Endothelial cell of umbilical vein (primary cell): ENCODE results near the gene RNF150. TPM values are rescaled to one million over a fixed set of nuclear protein-coding genes. Genes with fewer than 3 reads are reported as not detected.

Experiments used
- BruUV-seq: library from RNA; stranded (reverse); fragments of 400-500 nt; replicated peaks from 2 replicates; lab custom pipeline; 2021; lab: Mats Ljungman, UMichigan
- CTCF ChIA-PET: fragments of 300-600, 350-600 bp; sonication (Branson Sonifier 250); formaldehyde crosslinking; loops from one replicate; lab custom pipeline; 2021; ENCODE audit warnings: antibody characterized with exemption, inconsistent platforms; lab: Charles Lee
- POLR2A ChIA-PET: fragments of 300-600, 350-600 bp; sonication (Branson Sonifier 250); formaldehyde crosslinking; loops from one replicate; lab custom pipeline; 2021; ENCODE audit warnings: antibody characterized with exemption, inconsistent platforms; lab: Charles Lee
- DNase-seq: peaks from one replicate; pipeline ENCODE4 v3.0.0-alpha.2; 2011; ENCODE audit warnings: low read depth, low spot score
- FAIRE-seq: peaks from 2 replicates; lab custom pipeline; 2011; peaks lifted over from hg19 to GRCh38; lab: Jason Lieb, UNC
- H2AFZ ChIP-seq: 2 replicates; pipeline ENCODE4 v1.6.0; 2012; ENCODE audit warnings: low read depth, low read length, control low read depth, inconsistent platforms
- H3K27ac ChIP-seq: 2 replicates; pipeline ENCODE4 v1.5.1; 2011; ENCODE audit warnings: low read depth, mild to moderate bottlenecking, control low read depth, low read length, moderate library complexity; ENCODE audit not compliant: insufficient read depth
- H3K27me3 ChIP-seq, 2 experiments: 2 replicates each; pipeline versions ENCODE4 v1.6.0 to v1.6.1; 2011; ENCODE audit warnings: low read length in 2 of 2, mixed read lengths in 1 of 2; ENCODE audit not compliant: control insufficient read depth in 2 of 2, insufficient read depth in 2 of 2
- H3K36me3 ChIP-seq, 2 experiments: 2 replicates in 1 of 2; 3 replicates in 1 of 2; pipeline ENCODE4 v1.5.1; 2011; ENCODE audit warnings: low read length in 2 of 2, mild to moderate bottlenecking in 1 of 2, moderate library complexity in 1 of 2; ENCODE audit not compliant: control insufficient read depth in 2 of 2, insufficient read depth in 2 of 2; ENCODE audit errors: extremely low read depth in 1 of 2
- H3K4me1 ChIP-seq: 3 replicates; pipeline ENCODE4 v1.5.1; 2011; ENCODE audit warnings: mild to moderate bottlenecking, low read length; ENCODE audit not compliant: control insufficient read depth, insufficient read depth; ENCODE audit errors: extremely low read depth
- H3K4me2 ChIP-seq: 2 replicates; pipeline ENCODE4 v1.6.1; 2011; ENCODE audit warnings: low read length, control low read depth, mixed read lengths; ENCODE audit not compliant: insufficient read depth
- H3K4me3 ChIP-seq, 3 experiments: fragments of 200-600 bp in 1 of 3; sonication (generic), shearing (Covaris generic) in 1 of 3; replicated peaks in 1 of 3; 2 replicates each; pipeline ENCODE4 v1.5.1; 2011 to 2016; ENCODE audit warnings: control low read depth in 3 of 3, low read length in 3 of 3, mild to moderate bottlenecking in 2 of 3, inconsistent platforms in 1 of 3, low read depth in 1 of 3, moderate library complexity in 1 of 3; ENCODE audit not compliant: insufficient read depth in 1 of 3
- H3K79me2 ChIP-seq: 2 replicates; pipeline ENCODE4 v1.6.0; 2012; ENCODE audit warnings: low read length, inconsistent platforms; ENCODE audit not compliant: control insufficient read depth, insufficient read depth
- H3K9ac ChIP-seq: replicated peaks from 2 replicates; pipeline ENCODE3; 2011; ENCODE audit warnings: low read length, control low read depth; ENCODE audit not compliant: insufficient read depth; ENCODE audit errors: extremely low read depth
- H3K9me1 ChIP-seq: replicated peaks from 3 replicates; pipeline ENCODE4 v1.6.0; 2011; ENCODE audit warnings: mild to moderate bottlenecking, low read length; ENCODE audit not compliant: control insufficient read depth, insufficient read depth; ENCODE audit errors: extremely low read depth
- H3K9me3 ChIP-seq: replicated peaks from 2 replicates; pipeline ENCODE4 v1.5.1; 2012; ENCODE audit warnings: low read length, inconsistent platforms; ENCODE audit not compliant: control insufficient read depth, insufficient read depth
- H4K20me1 ChIP-seq: replicated peaks from 2 replicates; pipeline ENCODE3; 2011; ENCODE audit warnings: mild to moderate bottlenecking, low read length; ENCODE audit not compliant: control insufficient read depth, insufficient read depth; ENCODE audit errors: extremely low read depth
- EZH2 ChIP-seq: IDR thresholded peaks from 2 replicates; pipeline ENCODE4 v1.6.1; 2012; ENCODE audit warnings: borderline replicate concordance, low read depth, mild to moderate bottlenecking, moderate library complexity, low read length, inconsistent platforms; ENCODE audit not compliant: severe bottlenecking
- FOS ChIP-seq: IDR thresholded peaks from 2 replicates; pipeline ENCODE4 v1.6.1; 2011; ENCODE audit warnings: mild to moderate bottlenecking, low read length, moderate library complexity, borderline replicate concordance; ENCODE audit not compliant: insufficient read depth
- GATA2 ChIP-seq: IDR thresholded peaks from 2 replicates; pipeline ENCODE4 v1.7.0; 2011; ENCODE audit warnings: low read depth, mild to moderate bottlenecking, moderate library complexity, mixed read lengths, low read length; ENCODE audit not compliant: insufficient read length, insufficient read depth
- JUN ChIP-seq: IDR thresholded peaks from 2 replicates; pipeline ENCODE4 v1.6.1; 2011; ENCODE audit warnings: borderline replicate concordance, low read depth; ENCODE audit not compliant: insufficient read length, insufficient read depth
- MYC ChIP-seq: IDR thresholded peaks from one replicate; pipeline ENCODE4 v1.6.1; 2011; ENCODE audit warnings: mild to moderate bottlenecking, low read depth, low read length
- POLR2A ChIP-seq: IDR thresholded peaks from 2 replicates; pipeline ENCODE4 v1.6.1; 2012; ENCODE audit warnings: low read depth, mild to moderate bottlenecking, control low read depth, low read length
- POLR2AphosphoS5 ChIP-seq: IDR thresholded peaks from 2 replicates; pipeline ENCODE4 v1.6.1; 2012; ENCODE audit warnings: low read depth, mild to moderate bottlenecking, control low read depth, low read length, moderate library complexity; ENCODE audit not compliant: insufficient read depth
- dilution Hi-C: fragments of 300-500 bp; cut with MboI; formaldehyde crosslinking; loops from one replicate; pipeline ENCODE4 v1.15.0; 2019; ENCODE audit warnings: low sequenced_read_pairs; ENCODE audit not compliant: extremely low pct_ligation_motif_present
- intact Hi-C: fragments of 100-400 bp; cut with micrococcal nuclease; formaldehyde crosslinking; loops from one replicate; pipeline ENCODE4 v1.10.0; 2022
- polyA plus RNA-seq, 4 experiments: library from polyadenylated mRNA; depleted of rRNA in 3 of 4; stranded (reverse) in 3 of 4; unstranded in 1 of 4; fragments of >200 nt; gene quantifications; 2 replicates each; pipeline versions ENCODE4 v1.2.1 to v1.2.3, GENCODE V29; 2011 to 2012; ENCODE audit warnings: missing spikeins in 1 of 4
- total RNA-seq: library from RNA; stranded (reverse); gene quantifications from 2 replicates; pipeline ENCODE4 v1.2.3, GENCODE V29; 2021
- TF ChIP-seq, protein P1 (sequence below), 2 donors: IDR thresholded peaks; 1 replicate in 1 of 2; 2 replicates in 1 of 2; pipeline ENCODE4 v1.5.1; 2011; ENCODE audit warnings: low read length in 2 of 2, mild to moderate bottlenecking in 2 of 2, moderate library complexity in 2 of 2, control low read depth in 1 of 2, inconsistent platforms in 1 of 2, low read depth in 1 of 2; ENCODE audit not compliant: insufficient read depth in 1 of 2; ENCODE audit errors: extremely low read depth in 1 of 2
- TF ChIP-seq, protein P2 (sequence below): IDR thresholded peaks from 2 replicates; pipeline ENCODE4 v1.6.1; 2011; ENCODE audit not compliant: insufficient read depth, insufficient read length

Gene RNF150
- total and polyA plus RNA-seq, 2 donors (not counting 3 experiments of a cell fraction or from before 2014, with no cell fraction given), result 0.33 to 0.35 TPM

DNA sequence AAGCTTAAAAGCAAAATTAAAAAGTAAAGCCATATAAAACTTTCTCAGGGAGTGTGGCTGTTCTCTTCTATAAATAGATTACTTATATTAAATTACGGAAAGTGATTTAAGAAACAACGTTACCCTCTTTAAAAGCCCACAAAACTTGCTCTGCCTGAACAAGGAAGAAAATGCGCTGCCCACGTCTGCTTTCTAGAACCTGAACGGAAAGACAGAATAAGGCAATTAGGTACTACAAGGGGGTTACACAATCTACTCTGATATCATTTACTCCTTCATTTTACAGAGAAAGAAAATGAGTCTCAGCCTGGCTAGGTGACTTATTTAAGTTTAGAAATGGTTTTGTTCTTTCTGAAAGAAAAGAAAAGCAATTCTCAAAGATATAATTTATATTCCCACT lies 147.2 kb downstream of the RNF150 start:
- Histone ChIP-seq H3K79me2 (no peaks in the 10 kb centered on the region), H3K27ac (no peak overlapping the region), H2AFZ (no peak overlapping the region), H3K4me2 (no peak overlapping the region), H3K27me3 (no peaks in the 10 kb centered on the region), H4K20me1 (no peaks in the 10 kb centered on the region), H3K4me3 (no peak overlapping the region), H3K4me1 (no peaks in the 10 kb centered on the region), H3K9ac (no peak overlapping the region), H3K9me3 (no peaks in the 10 kb centered on the region), H3K36me3 (no peaks in the 10 kb centered on the region), H3K9me1 (no peaks in the 10 kb centered on the region)
- BruUV-seq, result no TSS peak
- no peak for FAIRE-seq
- dilution Hi-C loops (no loop called here), intact Hi-C loops (no loop called here)
- DNase-seq, result no peak
- TF ChIP-seq, protein P1, sequence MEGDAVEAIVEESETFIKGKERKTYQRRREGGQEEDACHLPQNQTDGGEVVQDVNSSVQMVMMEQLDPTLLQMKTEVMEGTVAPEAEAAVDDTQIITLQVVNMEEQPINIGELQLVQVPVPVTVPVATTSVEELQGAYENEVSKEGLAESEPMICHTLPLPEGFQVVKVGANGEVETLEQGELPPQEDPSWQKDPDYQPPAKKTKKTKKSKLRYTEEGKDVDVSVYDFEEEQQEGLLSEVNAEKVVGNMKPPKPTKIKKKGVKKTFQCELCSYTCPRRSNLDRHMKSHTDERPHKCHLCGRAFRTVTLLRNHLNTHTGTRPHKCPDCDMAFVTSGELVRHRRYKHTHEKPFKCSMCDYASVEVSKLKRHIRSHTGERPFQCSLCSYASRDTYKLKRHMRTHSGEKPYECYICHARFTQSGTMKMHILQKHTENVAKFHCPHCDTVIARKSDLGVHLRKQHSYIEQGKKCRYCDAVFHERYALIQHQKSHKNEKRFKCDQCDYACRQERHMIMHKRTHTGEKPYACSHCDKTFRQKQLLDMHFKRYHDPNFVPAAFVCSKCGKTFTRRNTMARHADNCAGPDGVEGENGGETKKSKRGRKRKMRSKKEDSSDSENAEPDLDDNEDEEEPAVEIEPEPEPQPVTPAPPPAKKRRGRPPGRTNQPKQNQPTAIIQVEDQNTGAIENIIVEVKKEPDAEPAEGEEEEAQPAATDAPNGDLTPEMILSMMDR (IDR thresholded peaks at IDR 0.05; ENCODE audit: extremely low read depth in 1 of 2, insufficient read depth in 1 of 2, low read depth in 1 of 2, low read length in 2 of 2), result no peak
- TF ChIP-seq MYC, result no peak
- TF ChIP-seq, protein P2, sequence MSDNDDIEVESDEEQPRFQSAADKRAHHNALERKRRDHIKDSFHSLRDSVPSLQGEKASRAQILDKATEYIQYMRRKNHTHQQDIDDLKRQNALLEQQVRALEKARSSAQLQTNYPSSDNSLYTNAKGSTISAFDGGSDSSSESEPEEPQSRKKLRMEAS, result no peak
- TF ChIP-seq GATA2, result no peak
- no peak for TF ChIP-seq EZH2
- no peak for TF ChIP-seq POLR2A
- no peak for TF ChIP-seq FOS
- TF ChIP-seq JUN, result no peak
- TF ChIP-seq POLR2AphosphoS5, result no peak
- POLR2A ChIA-PET, result no interaction called here
- CTCF ChIA-PET, result no interaction called here
